HCT116 (cell line): Measurements from ENCODE around the gene ZNF789.

Source experiments
- CEBPB ChIP-seq: IDR thresholded peaks from 2 replicates; pipeline ENCODE4 v1.6.1; 2012; ENCODE audit warnings: low read depth
- CTCF ChIP-seq, 3 experiments: fragments of 200-600 bp in 1 of 3; sonication (generic) in 1 of 3; IDR thresholded peaks in 2 of 3; conservative IDR thresholded peaks in 1 of 3; 2 replicates each; pipeline ENCODE4 v1.5.1; 2012 to 2017; ENCODE audit warnings: low read depth in 2 of 3, low read length in 2 of 3, antibody characterized with exemption in 1 of 3, borderline replicate concordance in 1 of 3, control low read depth in 1 of 3, mild to moderate bottlenecking in 1 of 3, mixed read lengths in 1 of 3, mixed run types in 1 of 3, moderate library complexity in 1 of 3; ENCODE audit not compliant: insufficient read depth in 1 of 3
- POLR2A ChIP-seq: IDR thresholded peaks from 2 replicates; pipeline ENCODE4 v1.7.0; 2011; ENCODE audit warnings: borderline replicate concordance; ENCODE audit not compliant: insufficient read depth, insufficient read length; ENCODE audit errors: extremely low read depth

GRCh38 chr7:99504281-99504602 is 31.6 kb downstream of the ZNF789 start:
- TF ChIP-seq CEBPB (no peak), POLR2A (no peak), CTCF (IDR thresholded peaks at IDR 0.05 in 2 of 3, conservative IDR thresholded peaks at IDR 0.05 in 1 of 3; ENCODE audit: borderline replicate concordance in 1 of 3, insufficient read depth in 1 of 3, low read depth in 2 of 3, low read length in 2 of 3) (no peak)
